ENCODE results near the gene IL31.

The IL31 gene

GRCh38 chr12:122145505-122146330 is 28.3 kb downstream of the IL31 start:
- TF ChIP-seq CTCF (IDR thresholded peaks at IDR 0.05; ENCODE audit: insufficient read depth, low read depth, low read length, missing control alignments): no peak
- H3K4me3 ChIP-seq (ENCODE audit: low read length): no peak overlapping the region
- DNase-seq (ENCODE audit: low read depth): no peak

GRCh38 chr12:122144885-122145284 is 29.1 kb downstream of the IL31 start:
- no peak for TF ChIP-seq CTCF (IDR thresholded peaks at IDR 0.05; ENCODE audit: insufficient read depth, low read depth, low read length, missing control alignments)
- no peak overlapping the region for H3K4me3 ChIP-seq (ENCODE audit: low read length)
- DNase-seq (ENCODE audit: low read depth): no peak

- no peak overlapping the region for H3K4me3 ChIP-seq (ENCODE audit: low read length)
- TF ChIP-seq CTCF (IDR thresholded peaks at IDR 0.05; ENCODE audit: insufficient read depth, low read depth, low read length, missing control alignments): no peak
These were observed 31.2 kb downstream of the IL31 start for GRCh38 chr12:122142857-122143256.

GRCh38 chr12:122141911-122142725 is 31.9 kb downstream of the IL31 start:
- TF ChIP-seq CTCF (IDR thresholded peaks at IDR 0.05; ENCODE audit: insufficient read depth, low read depth, low read length, missing control alignments): no peak
- H3K4me3 ChIP-seq (ENCODE audit: low read length): no peak overlapping the region
- DNase-seq (ENCODE audit: low read depth): no peak

More at GRCh38 chr12:122142857-122143256, 31.2 kb downstream of the IL31 start:
- no peak for DNase-seq (ENCODE audit: low read depth)

- H3K4me3 ChIP-seq (ENCODE audit: low read length): no peak overlapping the region
- no peak for TF ChIP-seq CTCF (IDR thresholded peaks at IDR 0.05; ENCODE audit: insufficient read depth, low read depth, low read length, missing control alignments)
- DNase-seq (ENCODE audit: low read depth): no peak
These were observed 33.4 kb downstream of the IL31 start for GRCh38 chr12:122140467-122141257.

- TF ChIP-seq CTCF (IDR thresholded peaks at IDR 0.05; ENCODE audit: insufficient read depth, low read depth, low read length, missing control alignments): no peak
- no peak overlapping the region for H3K4me3 ChIP-seq (ENCODE audit: low read length)
- DNase-seq (ENCODE audit: low read depth): no peak
These were observed 34.1 kb downstream of the IL31 start for GRCh38 chr12:122139941-122140340.

Data from epithelial cell of esophagus (primary cell).